ENCODE measurements around the gene CBX1. TPM values are rescaled to one million over a fixed set of nuclear protein-coding genes. Genes with fewer than 3 reads are reported as not detected.

Gene CBX1
- total and polyA plus RNA-seq, 10 of the 15 experiments (the other 5 are each of a cell fraction or from before 2014, with no cell fraction given) = 11.8 to 99.2 (median 43.5) TPM

- no peak overlapping the region for H2AFZ ChIP-seq (ENCODE audit: control insufficient read depth, low read depth, low read length)
- no peaks in the 10 kb centered on the region; a peak in 1 of 4 replicates for H3K36me3 ChIP-seq (ENCODE audit: control insufficient read depth in 2 of 2, insufficient read depth in 2 of 2, low read length in 1 of 2)
- no peak overlapping the region for H3K4me2 ChIP-seq (ENCODE audit: control insufficient read depth, insufficient read depth)
- no peaks in the 10 kb centered on the region for H3K9me3 ChIP-seq (replicated peaks; ENCODE audit: control insufficient read depth, insufficient read depth, low read length)
- H3K4me3 ChIP-seq = no peak overlapping the region
- intact Hi-C loops (cut with micrococcal nuclease; ENCODE audit: unreplicated experiment) (no loop called here), in situ Hi-C loops (cut with MboI) (no loop called here)
- H3K27ac ChIP-seq (ENCODE audit: control insufficient read depth, insufficient read depth) = no peak overlapping the region
- ChIA-PET CTCF (interaction anchor here (1.1 to 17.1 kb wide), 4 partner anchors 26 to 57 kb away, joined by 3 to 525 read pairs (median 68); partner anchors contain the start of genes CBX1 and SNX11), SMC1A (ENCODE audit: uncharacterized antibody, unreplicated experiment) (interaction anchor here (0.6 to 3.0 kb wide), 6 partner anchors 10 to 1027 kb away, joined by 3 to 17 read pairs (median 4); no protein-coding TSS in a partner anchor), POLR2A (no interaction called here), RAD21 (ENCODE audit: unreplicated experiment) (no interaction called here)
- BruUV-seq (replicated peaks) = no TSS peak
- ATAC-seq (no peak), DNase-seq (ENCODE audit: low read depth, low spot score) (no peak), FAIRE-seq (no peak)
- no peaks in the 10 kb centered on the region for H3K4me1 ChIP-seq (ENCODE audit: control insufficient read depth, insufficient read depth, low read length)
- no peaks in the 10 kb centered on the region for H3K27me3 ChIP-seq (replicated peaks in 1 of 2; ENCODE audit: control insufficient read depth in 2 of 2, insufficient read depth in 2 of 2, low read length in 1 of 2)
- H3K9ac ChIP-seq (ENCODE audit: control insufficient read depth, insufficient read depth, low read length) = no peak overlapping the region
- no peaks in the 10 kb centered on the region for H4K20me1 ChIP-seq (ENCODE audit: control insufficient read depth, insufficient read depth)
- WGBS (ENCODE audit: insufficient coverage, insufficient replicate concordance, low lambda C conversion rate, missing lambda C conversion rate) = 85% methylated on average over 2 of the region's 2 CpGs
- TF ChIP-seq RAD51 (IDR thresholded peaks at IDR 0.05) = no peak
- no peak for TF ChIP-seq RELA (IDR thresholded peaks at IDR 0.05; ENCODE audit: borderline replicate concordance, partially characterized antibody)
- TF ChIP-seq TBL1XR1 (IDR thresholded peaks at IDR 0.05; ENCODE audit: low read depth, low read length) = no peak
- no peak for TF ChIP-seq ZNF207 (IDR thresholded peaks at IDR 0.05; ENCODE audit: borderline replicate concordance)
- H3K79me2 ChIP-seq (ENCODE audit: control insufficient read depth, insufficient read depth, low read length) = peaks cover 21% of the 10 kb centered on the region
These were observed 16.3 kb downstream of the CBX1 start for GRCh38 chr17:48084932-48085331.

- Histone ChIP-seq H3K36me3 (ENCODE audit: control insufficient read depth in 2 of 2, insufficient read depth in 2 of 2, low read length in 1 of 2) (no peaks in the 10 kb centered on the region; a peak in 1 of 4 replicates), H3K79me2 (ENCODE audit: control insufficient read depth, insufficient read depth, low read length) (peaks cover 19% of the 10 kb centered on the region), H4K20me1 (ENCODE audit: control insufficient read depth, insufficient read depth) (no peaks in the 10 kb centered on the region), H3K9me3 (replicated peaks; ENCODE audit: control insufficient read depth, insufficient read depth, low read length) (no peaks in the 10 kb centered on the region), H3K27me3 (replicated peaks in 1 of 2; ENCODE audit: control insufficient read depth in 2 of 2, insufficient read depth in 2 of 2, low read length in 1 of 2) (no peaks in the 10 kb centered on the region), H3K27ac (ENCODE audit: control insufficient read depth, insufficient read depth) (no peak overlapping the region), H3K4me1 (ENCODE audit: control insufficient read depth, insufficient read depth, low read length) (no peaks in the 10 kb centered on the region), H3K4me3 (no peak overlapping the region), H3K4me2 (ENCODE audit: control insufficient read depth, insufficient read depth) (no peak overlapping the region), H3K9ac (ENCODE audit: control insufficient read depth, insufficient read depth, low read length) (no peak overlapping the region), H2AFZ (ENCODE audit: control insufficient read depth, low read depth, low read length) (no peak overlapping the region)
- ChIA-PET CTCF (interaction anchor here (0.9 to 17.1 kb wide), 16 partner anchors 9 to 536 kb away, joined by 3 to 525 read pairs (median 21); partner anchors contain the start of genes CBX1, HOXB5 and SNX11), SMC1A (ENCODE audit: uncharacterized antibody, unreplicated experiment) (interaction anchor here (0.8 to 11.1 kb wide), 8 partner anchors 16 to 511 kb away, joined by 3 to 205 read pairs (median 17); partner anchors contain the start of gene SNX11), RAD21 (ENCODE audit: unreplicated experiment) (interaction anchor here (0.9 to 8.4 kb wide), 11 partner anchors 9 to 511 kb away, joined by 4 to 92 read pairs (median 7); partner anchors contain the start of gene HOXB5), POLR2A (interaction anchor here (1.0 kb wide), 1 partner anchor 27 kb away, joined by 3 read pairs; no protein-coding TSS in a partner anchor)
- WGBS (ENCODE audit: insufficient coverage, insufficient replicate concordance, low lambda C conversion rate, missing lambda C conversion rate) = 81% methylated on average over 5 of the region's 5 CpGs
- DNase-seq (ENCODE audit: low read depth, low spot score) = no peak
- ATAC-seq = no peak
- in situ Hi-C loops (cut with MboI) (no loop called here), intact Hi-C loops (cut with micrococcal nuclease; ENCODE audit: unreplicated experiment) (no loop called here)
- BruUV-seq (replicated peaks) = no TSS peak
- no peak for FAIRE-seq
- TF ChIP-seq ZBTB4 (CRISPR knock-in tag; IDR thresholded peaks at IDR 0.05) = no peak
- no peak for TF ChIP-seq ZZZ3 (IDR thresholded peaks at IDR 0.05; ENCODE audit: control insufficient read depth, insufficient read length, low read depth)
- TF ChIP-seq HDGF (IDR thresholded peaks at IDR 0.05) = no peak
- TF ChIP-seq POLR2AphosphoS2 (IDR thresholded peaks at IDR 0.05; ENCODE audit: low read depth, low read length) = no peak
- no peak for TF ChIP-seq IRF4 (IDR thresholded peaks at IDR 0.05; ENCODE audit: low read depth, low read length)
- TF ChIP-seq BACH1 (IDR thresholded peaks at IDR 0.05; ENCODE audit: borderline replicate concordance) = no peak
- TF ChIP-seq BCL3 (IDR thresholded peaks at IDR 0.05; ENCODE audit: borderline replicate concordance, insufficient read depth, low read depth, low read length, poor library complexity, severe bottlenecking) = no peak
- TF ChIP-seq WRNIP1 (IDR thresholded peaks at IDR 0.05; ENCODE audit: borderline replicate concordance, low read depth, low read length) = no peak
- no peak for TF ChIP-seq SUPT20H (IDR thresholded peaks at IDR 0.05; ENCODE audit: borderline replicate concordance, control insufficient read depth, low read depth, low read length)
These were observed 19.4 kb downstream of the CBX1 start for GRCh38 chr17:48081858-48082257.
